OCI-LY1 (cell line): ENCODE results near the gene NIFK.

Experiments
- H2AFZ ChIP-seq: fragments of 200-600 bp; sonication (generic), shearing (Covaris generic); 2 replicates; pipeline ENCODE4 v1.6.0; 2014; ENCODE audit warnings: antibody characterized with exemption, mild to moderate bottlenecking, low read length
- H3F3A ChIP-seq: fragments of 200-600 bp; sonication (generic), shearing (Covaris generic); 2 replicates; pipeline ENCODE4 v1.6.0; 2014; ENCODE audit warnings: mild to moderate bottlenecking, antibody characterized with exemption, low read length, moderate library complexity; ENCODE audit not compliant: insufficient read depth
- H3K27ac ChIP-seq: fragments of 200-600 bp; sonication (generic); 2 replicates; pipeline ENCODE4 v1.5.1; 2014; ENCODE audit warnings: low read length, mixed run types, mild to moderate bottlenecking, low read depth; ENCODE audit not compliant: poor library complexity, severe bottlenecking
- H3K27me3 ChIP-seq: fragments of 200-600 bp; sonication (generic); 2 replicates; pipeline ENCODE4 v1.6.0; 2014; ENCODE audit warnings: antibody characterized with exemption, mild to moderate bottlenecking, low read length, moderate library complexity; ENCODE audit not compliant: insufficient read depth
- H3K36me3 ChIP-seq: fragments of 200-600 bp; sonication (generic); 2 replicates; pipeline ENCODE4 v1.6.1; 2014; ENCODE audit warnings: mild to moderate bottlenecking, antibody characterized with exemption, low read length, moderate library complexity, mixed read lengths; ENCODE audit not compliant: insufficient read depth
- H3K4me1 ChIP-seq: fragments of 200-600 bp; sonication (generic); 2 replicates; pipeline ENCODE4 v1.5.1; 2014; ENCODE audit warnings: mild to moderate bottlenecking, low read length, moderate library complexity; ENCODE audit not compliant: insufficient read depth, severe bottlenecking
- H3K4me2 ChIP-seq: fragments of 200-600 bp; sonication (generic), shearing (Covaris generic); 2 replicates; pipeline ENCODE4 v1.6.1; 2014; ENCODE audit warnings: low read length
- H3K4me3 ChIP-seq: fragments of 200-600 bp; sonication (generic); 2 replicates; pipeline ENCODE4 v1.5.1; 2014; ENCODE audit warnings: low read length, low read depth, mild to moderate bottlenecking, mixed read lengths; ENCODE audit not compliant: poor library complexity, severe bottlenecking
- H3K79me2 ChIP-seq: fragments of 200-600 bp; shearing (Covaris generic); 2 replicates; pipeline ENCODE4 v1.6.1; 2016; ENCODE audit warnings: mixed run types, low read length, mixed read lengths; ENCODE audit not compliant: insufficient read depth
- H3K9ac ChIP-seq: fragments of 200-600 bp; sonication (generic), shearing (Covaris generic); 2 replicates; pipeline ENCODE4 v1.6.1; 2014; ENCODE audit warnings: mild to moderate bottlenecking, low read length, mixed read lengths
- H3K9me2 ChIP-seq: fragments of 200-600 bp; sonication (generic), shearing (Covaris generic); 2 replicates; pipeline ENCODE4 v1.6.1; 2014; ENCODE audit warnings: low read depth, mild to moderate bottlenecking, low read length, mixed read lengths
- H3K9me3 ChIP-seq: fragments of 200-600 bp; shearing (Covaris generic); 2 replicates; pipeline ENCODE4 v1.6.1; 2014; ENCODE audit warnings: low read length, mixed read lengths
- H4K20me1 ChIP-seq: fragments of 200-600 bp; sonication (generic), shearing (Covaris generic); 2 replicates; pipeline ENCODE4 v1.6.0; 2016; ENCODE audit warnings: mild to moderate bottlenecking, low read length; ENCODE audit not compliant: insufficient read depth
- CTCF ChIP-seq: fragments of 200-600 bp; sonication (generic), shearing (Covaris generic); IDR thresholded peaks from 2 replicates; pipeline ENCODE4 v1.5.1; 2017; ENCODE audit warnings: mild to moderate bottlenecking, antibody characterized with exemption, low read length, moderate library complexity, mixed read lengths
- EZH2 ChIP-seq: fragments of 200-600 bp; sonication (generic), shearing (Covaris generic); IDR thresholded peaks from 2 replicates; pipeline ENCODE4 v1.8.0; 2017; ENCODE audit warnings: borderline replicate concordance, mixed run types, mild to moderate bottlenecking, antibody characterized with exemption, low read length, moderate library complexity, mixed read lengths

NIFK gene

GRCh38 chr2:121727950-121728349 lies 8.7 kb downstream of the NIFK start:
- H3K27me3 ChIP-seq = no peaks in the 10 kb centered on the region
- no peaks in the 10 kb centered on the region for H3K9me2 ChIP-seq
- H3F3A ChIP-seq = peaks cover 5% of the 10 kb centered on the region; the same call in 1 of the 2 replicates
- H3K4me3 ChIP-seq = no peak overlapping the region
- no peaks in the 10 kb centered on the region for H3K9me3 ChIP-seq
- no peaks in the 10 kb centered on the region for H3K79me2 ChIP-seq
- H3K4me1 ChIP-seq = no peaks in the 10 kb centered on the region
- H3K9ac ChIP-seq = no peak overlapping the region
- H2AFZ ChIP-seq = no peak overlapping the region
- H3K27ac ChIP-seq = no peak overlapping the region
- H3K4me2 ChIP-seq = no peak overlapping the region
- no peaks in the 10 kb centered on the region for H4K20me1 ChIP-seq
- TF ChIP-seq CTCF (no peak), EZH2 (no peak)
- H3K36me3 ChIP-seq = peaks cover 76% of the 10 kb centered on the region

- H3K9ac ChIP-seq = no peak overlapping the region
- H4K20me1 ChIP-seq = no peaks in the 10 kb centered on the region
- H3K27me3 ChIP-seq = no peaks in the 10 kb centered on the region
- no peak overlapping the region for H3K4me3 ChIP-seq
- H3K36me3 ChIP-seq = peaks cover 69% of the 10 kb centered on the region
- peaks cover 5% of the 10 kb centered on the region; the same call in 1 of the 2 replicates for H3F3A ChIP-seq
- no peaks in the 10 kb centered on the region for H3K4me1 ChIP-seq
- H3K4me2 ChIP-seq = no peak overlapping the region
- TF ChIP-seq EZH2 (no peak), CTCF (no peak)
- no peaks in the 10 kb centered on the region for H3K9me3 ChIP-seq
- H3K79me2 ChIP-seq = no peaks in the 10 kb centered on the region
- H2AFZ ChIP-seq = no peak overlapping the region
- H3K27ac ChIP-seq = no peak overlapping the region
- H3K9me2 ChIP-seq = no peaks in the 10 kb centered on the region
Measured at GRCh38 chr2:121727332-121727731, 9.3 kb downstream of the NIFK start.

GRCh38 chr2:121723316-121723715 lies 13.4 kb downstream of the NIFK start:
- Histone ChIP-seq H3K36me3 (peaks cover 29% of the 10 kb centered on the region), H3K9me3 (no peaks in the 10 kb centered on the region), H2AFZ (no peak overlapping the region), H3K4me1 (no peaks in the 10 kb centered on the region), H3K4me3 (no peak overlapping the region), H3K27ac (no peak overlapping the region), H3K4me2 (no peak overlapping the region), H3K9me2 (no peaks in the 10 kb centered on the region), H3F3A (peaks cover 5% of the 10 kb centered on the region; the same call in 1 of the 2 replicates), H4K20me1 (no peaks in the 10 kb centered on the region), H3K9ac (no peak overlapping the region), H3K27me3 (no peaks in the 10 kb centered on the region), H3K79me2 (no peaks in the 10 kb centered on the region)
- TF ChIP-seq EZH2 = no peak
- no peak for TF ChIP-seq CTCF
